Embryonic facial prominence (tissue), 1 donor: ENCODE data around the gene DLL3.

Experiments used
- DNase-seq: peaks from one replicate; pipeline ENCODE4 v3.0.0-alpha.2; 2016; ENCODE audit errors: extremely low spot score

The DLL3 gene

GRCh38 chr19:39481676-39482075 lies 17.1 kb upstream of the DLL3 start:
- DNase-seq: no peak

GRCh38 chr19:39483141-39483540 lies 15.6 kb upstream of the DLL3 start:
- DNase-seq: no peak

GRCh38 chr19:39489756-39490155 lies 9.0 kb upstream of the DLL3 start:
- DNase-seq: no peak

GRCh38 chr19:39492225-39492624 lies 6.5 kb upstream of the DLL3 start:
- DNase-seq: no peak

GRCh38 chr19:39492788-39493187 lies 6.0 kb upstream of the DLL3 start:
- no peak for DNase-seq

GRCh38 chr19:39494661-39495060 lies 4.1 kb upstream of the DLL3 start:
- no peak for DNase-seq

GRCh38 chr19:39496063-39496462 lies 2.7 kb upstream of the DLL3 start:
- DNase-seq: no peak

GRCh38 chr19:39497701-39497995 lies 1.1 kb upstream of the DLL3 start:
- DNase-seq: no peak

- no peak for DNase-seq
Observed at GRCh38 chr19:39497996-39498797, 550 bp upstream of the DLL3 start.

GRCh38 chr19:39499932-39500331 lies 1.2 kb downstream of the DLL3 start:
- no peak for DNase-seq

- no peak for DNase-seq
Observed at GRCh38 chr19:39500543-39500942, 1.8 kb downstream of the DLL3 start.

- DNase-seq: no peak
Observed at GRCh38 chr19:39501340-39501739, 2.6 kb downstream of the DLL3 start.

- no peak for DNase-seq
Observed at GRCh38 chr19:39502640-39503417, 4.1 kb downstream of the DLL3 start.

- DNase-seq: no peak
Observed at GRCh38 chr19:39506598-39506943, 7.8 kb downstream of the DLL3 start.

- DNase-seq: peak; percentile 55
Observed at GRCh38 chr19:39506944-39507714, 8.4 kb downstream of the DLL3 start.

- DNase-seq: no peak
Observed at GRCh38 chr19:39507715-39508364, 9.1 kb downstream of the DLL3 start.

- DNase-seq: no peak
Observed at GRCh38 chr19:39508629-39509028, 9.9 kb downstream of the DLL3 start.

GRCh38 chr19:39509233-39509632 lies 10.5 kb downstream of the DLL3 start:
- no peak for DNase-seq

- no peak for DNase-seq
Observed at GRCh38 chr19:39512988-39513387, 14.2 kb downstream of the DLL3 start.

- DNase-seq: no peak
Observed at GRCh38 chr19:39514840-39515550, 16.2 kb downstream of the DLL3 start, which contains the start of gene SELENOV. Gene SELENOV (plus strand): TSS chr19:39515139. CDS start chr19:39515213, 74 bp downstream.

- DNase-seq: no peak
Observed at GRCh38 chr19:39515551-39516191, 16.9 kb downstream of the DLL3 start.
